Parathyroid adenoma (tissue), 2 donors: ENCODE data around the gene TRIM65.

ENCODE experiments used
- H2AFZ ChIP-seq: fragments of 300-600 bp; sonication (generic); one replicate; pipeline ENCODE4 v1.7.0; 2017; ENCODE audit warnings: antibody characterized with exemption, mild to moderate bottlenecking
- H3K27ac ChIP-seq: fragments of 300-600 bp; sonication (generic); one replicate; pipeline ENCODE4 v1.7.0; 2017
- H3K27me3 ChIP-seq: fragments of 300-600 bp; sonication (generic); one replicate; pipeline ENCODE4 v1.7.0; 2017; ENCODE audit warnings: low read length; ENCODE audit not compliant: control insufficient read depth, insufficient read depth
- H3K36me3 ChIP-seq: fragments of 300-600 bp; sonication (generic); one replicate; pipeline ENCODE4 v1.7.0; 2017; ENCODE audit warnings: low read length; ENCODE audit not compliant: control insufficient read depth, insufficient read depth
- H3K4me1 ChIP-seq: fragments of 300-600 bp; sonication (generic); one replicate; pipeline ENCODE4 v1.7.0; 2017; ENCODE audit warnings: control low read depth
- H3K4me2 ChIP-seq: fragments of 300-600 bp; sonication (generic); one replicate; pipeline ENCODE4 v1.7.0; 2017; ENCODE audit warnings: low read length
- H3K4me3 ChIP-seq: fragments of 300-600 bp; sonication (generic); one replicate; pipeline ENCODE4 v1.7.0; 2017; ENCODE audit warnings: low read depth, low read length
- H3K79me2 ChIP-seq: fragments of 300-600 bp; sonication (generic); one replicate; pipeline ENCODE4 v1.7.0; 2017; ENCODE audit warnings: control low read depth
- H3K9ac ChIP-seq: fragments of 300-600 bp; sonication (generic); one replicate; pipeline ENCODE4 v1.7.0; 2017; ENCODE audit warnings: mild to moderate bottlenecking
- H3K9me3 ChIP-seq: fragments of 300-600 bp; sonication (generic); one replicate; pipeline ENCODE4 v1.7.0; 2017; ENCODE audit warnings: low read length; ENCODE audit not compliant: control insufficient read depth
- TF ChIP-seq, protein P1 (sequence below): fragments of 300-600 bp; sonication (generic); IDR thresholded peaks from one replicate; pipeline ENCODE4 v1.7.0; 2017; ENCODE audit warnings: antibody characterized with exemption, mild to moderate bottlenecking
- donor health status: primary hyperparathyroidism.

TRIM65 gene, protein sequence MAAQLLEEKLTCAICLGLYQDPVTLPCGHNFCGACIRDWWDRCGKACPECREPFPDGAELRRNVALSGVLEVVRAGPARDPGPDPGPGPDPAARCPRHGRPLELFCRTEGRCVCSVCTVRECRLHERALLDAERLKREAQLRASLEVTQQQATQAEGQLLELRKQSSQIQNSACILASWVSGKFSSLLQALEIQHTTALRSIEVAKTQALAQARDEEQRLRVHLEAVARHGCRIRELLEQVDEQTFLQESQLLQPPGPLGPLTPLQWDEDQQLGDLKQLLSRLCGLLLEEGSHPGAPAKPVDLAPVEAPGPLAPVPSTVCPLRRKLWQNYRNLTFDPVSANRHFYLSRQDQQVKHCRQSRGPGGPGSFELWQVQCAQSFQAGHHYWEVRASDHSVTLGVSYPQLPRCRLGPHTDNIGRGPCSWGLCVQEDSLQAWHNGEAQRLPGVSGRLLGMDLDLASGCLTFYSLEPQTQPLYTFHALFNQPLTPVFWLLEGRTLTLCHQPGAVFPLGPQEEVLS

DNA sequence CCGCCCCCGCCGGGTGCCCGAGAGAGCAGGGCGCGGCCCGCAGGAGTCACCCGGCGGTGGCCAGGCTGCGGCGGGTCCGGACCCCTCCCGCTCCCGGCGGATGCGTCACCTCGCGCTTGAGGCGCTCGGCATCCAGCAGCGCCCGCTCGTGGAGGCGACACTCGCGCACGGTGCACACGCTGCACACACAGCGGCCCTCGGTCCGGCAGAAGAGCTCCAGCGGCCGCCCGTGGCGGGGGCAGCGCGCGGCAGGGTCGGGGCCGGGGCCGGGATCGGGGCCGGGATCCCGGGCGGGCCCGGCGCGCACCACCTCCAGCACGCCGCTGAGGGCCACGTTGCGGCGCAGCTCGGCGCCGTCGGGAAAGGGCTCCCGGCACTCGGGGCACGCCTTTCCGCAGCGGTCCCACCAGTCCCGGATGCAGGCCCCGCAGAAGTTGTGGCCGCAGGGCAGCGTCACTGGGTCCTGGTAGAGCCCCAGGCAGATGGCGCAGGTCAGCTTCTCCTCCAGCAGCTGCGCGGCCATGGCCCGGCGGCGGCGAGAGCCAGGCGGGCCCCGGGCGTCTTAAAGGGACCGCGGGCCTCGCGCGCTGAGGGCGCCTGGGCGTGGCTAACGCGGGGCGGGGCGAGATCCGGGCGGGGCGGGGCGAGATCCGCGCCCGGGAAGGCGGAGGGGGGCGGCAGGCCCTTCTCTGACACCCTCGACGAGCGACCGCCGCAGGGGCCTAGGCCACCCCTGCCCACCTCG is at the start of gene TRIM65:
Gene TRIM65 (minus strand): TSS at position 537 of the 745 bp plus-strand sequence. CDS start 14 bp downstream, at position 523.
- TF ChIP-seq, protein P1, sequence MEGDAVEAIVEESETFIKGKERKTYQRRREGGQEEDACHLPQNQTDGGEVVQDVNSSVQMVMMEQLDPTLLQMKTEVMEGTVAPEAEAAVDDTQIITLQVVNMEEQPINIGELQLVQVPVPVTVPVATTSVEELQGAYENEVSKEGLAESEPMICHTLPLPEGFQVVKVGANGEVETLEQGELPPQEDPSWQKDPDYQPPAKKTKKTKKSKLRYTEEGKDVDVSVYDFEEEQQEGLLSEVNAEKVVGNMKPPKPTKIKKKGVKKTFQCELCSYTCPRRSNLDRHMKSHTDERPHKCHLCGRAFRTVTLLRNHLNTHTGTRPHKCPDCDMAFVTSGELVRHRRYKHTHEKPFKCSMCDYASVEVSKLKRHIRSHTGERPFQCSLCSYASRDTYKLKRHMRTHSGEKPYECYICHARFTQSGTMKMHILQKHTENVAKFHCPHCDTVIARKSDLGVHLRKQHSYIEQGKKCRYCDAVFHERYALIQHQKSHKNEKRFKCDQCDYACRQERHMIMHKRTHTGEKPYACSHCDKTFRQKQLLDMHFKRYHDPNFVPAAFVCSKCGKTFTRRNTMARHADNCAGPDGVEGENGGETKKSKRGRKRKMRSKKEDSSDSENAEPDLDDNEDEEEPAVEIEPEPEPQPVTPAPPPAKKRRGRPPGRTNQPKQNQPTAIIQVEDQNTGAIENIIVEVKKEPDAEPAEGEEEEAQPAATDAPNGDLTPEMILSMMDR: peak; percentile 38
- peak within 1 kb of the TSS; percentile 87 for H3K4me2 ChIP-seq
- H3K27me3 ChIP-seq: no peaks in the 10 kb centered on the region
- peak within 1 kb of the TSS; percentile 80 for H3K27ac ChIP-seq
- peaks cover 9% of the 10 kb centered on the region for H3K4me1 ChIP-seq
- peaks cover 15% of the 10 kb centered on the region for H3K79me2 ChIP-seq
- H3K36me3 ChIP-seq: no peaks in the 10 kb centered on the region
- peak within 1 kb of the TSS; percentile 61 for H3K4me3 ChIP-seq
- peak within 1 kb of the TSS; percentile 46 for H3K9ac ChIP-seq
- H2AFZ ChIP-seq: peak within 1 kb of the TSS; percentile 91
- no peaks in the 10 kb centered on the region for H3K9me3 ChIP-seq

DNA sequence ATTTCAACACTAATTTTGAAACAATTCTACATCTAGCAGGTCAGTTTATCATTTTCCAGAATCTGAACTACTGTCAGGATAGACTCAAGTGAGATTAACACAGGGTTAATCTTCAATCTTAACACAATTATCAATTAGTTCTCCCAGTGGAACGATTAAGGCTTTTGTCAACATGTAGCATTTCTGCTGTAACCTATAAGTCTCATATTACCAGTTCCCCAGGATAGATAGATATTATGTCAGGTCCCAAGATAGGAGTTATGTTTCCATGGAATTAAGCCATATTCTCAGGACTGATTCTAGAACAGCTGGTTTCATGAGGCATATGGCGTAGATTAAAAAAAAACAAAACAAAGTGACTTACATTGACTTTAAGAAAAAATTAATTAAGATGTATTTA is 48.5 kb upstream of the TRIM65 start:
- Histone ChIP-seq H3K27ac (no peak overlapping the region), H3K4me3 (no peak overlapping the region), H3K27me3 (no peaks in the 10 kb centered on the region), H3K36me3 (no peaks in the 10 kb centered on the region), H3K79me2 (no peaks in the 10 kb centered on the region), H3K4me1 (peaks cover 12% of the 10 kb centered on the region), H3K4me2 (no peak overlapping the region), H3K9me3 (no peaks in the 10 kb centered on the region), H2AFZ (no peak overlapping the region), H3K9ac (no peak overlapping the region)
- TF ChIP-seq, protein P1: no peak

DNA sequence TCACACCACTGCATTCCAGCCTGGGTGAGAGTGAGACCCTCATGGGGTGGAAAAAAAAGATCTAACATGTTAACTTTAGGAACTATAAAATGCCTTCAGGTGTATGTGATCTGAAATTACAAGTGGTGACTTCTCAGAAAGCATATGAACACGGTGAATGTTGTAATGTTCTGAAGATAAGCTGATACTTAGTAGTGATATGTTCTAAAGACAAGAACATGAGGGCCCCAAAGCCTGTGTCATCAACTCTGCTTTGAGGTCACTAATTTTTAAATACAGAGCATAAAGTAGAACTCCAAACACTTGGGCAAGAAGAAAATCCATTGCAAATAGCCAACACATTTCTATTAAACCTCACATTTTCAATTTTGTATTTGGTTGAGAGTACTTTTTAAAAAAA is 46.7 kb upstream of the TRIM65 start:
- Histone ChIP-seq H3K36me3 (no peaks in the 10 kb centered on the region), H2AFZ (no peak overlapping the region), H3K27me3 (no peaks in the 10 kb centered on the region)

DNA sequence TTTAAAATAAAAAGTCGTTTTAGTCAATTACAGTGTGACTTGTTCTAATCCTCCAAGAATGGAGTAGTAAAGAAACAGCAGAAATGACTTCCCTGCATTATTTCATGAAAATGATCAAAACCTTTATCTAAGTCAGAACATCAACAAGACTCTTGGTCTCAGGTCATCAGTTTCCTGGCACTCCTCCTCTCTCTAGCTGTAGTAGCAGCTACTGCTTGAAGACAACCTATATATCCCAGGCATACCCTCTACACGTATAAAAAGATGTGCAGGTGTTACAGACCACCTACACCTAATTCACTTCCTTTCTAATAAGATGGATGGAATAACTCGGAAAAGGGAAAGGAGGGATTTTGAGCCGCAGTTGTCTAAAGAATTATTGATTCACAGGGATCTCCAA is 45.7 kb upstream of the TRIM65 start:
- H3K27ac ChIP-seq: no peak overlapping the region
- H3K4me3 ChIP-seq: no peak overlapping the region
- H3K27me3 ChIP-seq: no peaks in the 10 kb centered on the region
- no peaks in the 10 kb centered on the region for H3K9me3 ChIP-seq
- H3K4me2 ChIP-seq: no peak overlapping the region
- no peaks in the 10 kb centered on the region for H3K36me3 ChIP-seq
- H2AFZ ChIP-seq: no peak overlapping the region
- no peak overlapping the region for H3K9ac ChIP-seq
- peaks cover 13% of the 10 kb centered on the region for H3K4me1 ChIP-seq
- no peaks in the 10 kb centered on the region for H3K79me2 ChIP-seq
- TF ChIP-seq, protein P1: no peak

More for the DNA sequence above, 46.7 kb upstream of the TRIM65 start:
- H3K9me3 ChIP-seq: no peaks in the 10 kb centered on the region
- H3K4me1 ChIP-seq: peaks cover 13% of the 10 kb centered on the region
- peak overlapping the region; percentile 58 for H3K27ac ChIP-seq
- no peak overlapping the region for H3K4me3 ChIP-seq
- TF ChIP-seq, protein P1: no peak
- H3K9ac ChIP-seq: no peak overlapping the region
- H3K4me2 ChIP-seq: no peak overlapping the region
- no peaks in the 10 kb centered on the region for H3K79me2 ChIP-seq
